ENCODE results near the gene MACF1.

GRCh38 chr1:39165049-39165448, 39.4 kb upstream of the MACF1 start:
- TF ChIP-seq POLR2AphosphoS5 (IDR thresholded peaks at IDR 0.05) (no peak), POLR2A (IDR thresholded peaks at IDR 0.05) (no peak)

Data from prostate gland (tissue), 1 donor.